ENCODE data around the gene C1orf53.

The C1orf53 gene

DNA sequence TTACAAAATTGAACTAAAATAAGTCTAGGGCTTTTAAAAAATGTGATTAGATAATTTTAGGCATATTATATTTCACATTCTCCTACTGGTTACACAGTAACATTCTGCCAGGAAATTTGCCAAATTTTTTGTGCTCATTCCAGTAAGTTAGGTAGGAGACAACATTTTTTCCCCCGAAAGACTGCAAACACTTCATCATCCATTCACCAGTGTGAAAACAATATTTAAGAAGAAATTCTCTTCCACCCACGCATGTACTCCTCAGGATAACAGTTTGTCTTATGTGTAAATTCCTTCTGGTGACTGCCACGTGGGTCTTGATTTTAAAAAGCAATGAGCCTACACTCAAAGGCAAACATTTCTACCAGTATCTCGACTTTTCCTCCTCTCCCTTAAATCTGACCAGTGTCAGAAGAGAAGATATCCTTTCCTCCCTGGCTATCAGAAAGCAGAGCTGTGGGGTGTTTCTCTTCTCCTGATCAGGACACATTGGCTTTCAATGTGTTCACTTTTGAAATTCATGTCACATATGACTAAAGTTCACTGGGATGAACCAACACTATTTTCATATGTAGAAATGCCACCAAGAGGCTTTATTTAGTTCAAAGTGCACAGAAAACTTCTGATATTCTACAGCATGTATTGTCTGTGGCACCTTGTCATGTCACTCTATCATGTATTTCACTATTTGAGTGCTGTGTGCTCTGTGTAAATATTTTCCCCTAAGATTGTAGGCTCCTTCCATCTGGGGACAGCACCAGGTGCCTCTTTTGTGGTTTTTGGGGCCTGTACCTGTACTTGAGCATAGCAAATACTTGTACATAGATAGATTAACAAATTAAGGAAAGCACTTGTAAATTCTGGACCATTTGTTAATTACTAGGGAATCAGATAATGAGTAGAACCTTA is 53.3 kb downstream of the C1orf53 start:
- DNase-seq (ENCODE audit: low read depth, low spot score): no peak

Measured in iPS DF 19.7 (cell line).